K562 (cell line): ENCODE measurements around the gene JAKMIP1. TPM values are rescaled to one million over a fixed set of nuclear protein-coding genes. Genes with fewer than 3 reads are reported as not detected.

Experiments used
- ATAC-seq: fragments of 200-7000 bp; cut with Tn5 transposase; 3 replicates; pipeline ENCODE4 v1.9.1; 2020; ENCODE audit warnings: moderate library complexity
- BruUV-seq: library from RNA; stranded (reverse); fragments of 400-500 nt; replicated peaks from 2 replicates; lab custom pipeline; 2021; lab: Mats Ljungman, UMichigan
- CTCF ChIA-PET: fragments of 300-600 bp; formaldehyde crosslinking; extraction: SDS; loops from one replicate; lab custom pipeline; 2021; ENCODE audit warnings: low intra/inter-chr PET ratio; lab: Yijun Ruan, JAX
- POLR2A ChIA-PET: fragments of 300-600, 350-650 bp; sonication (Branson Sonifier 250); formaldehyde crosslinking; extraction: SDS; loops from one replicate; lab custom pipeline; 2021; ENCODE audit warnings: antibody characterized with exemption, inconsistent platforms; lab: Yijun Ruan, JAX
- DNase-seq, 4 experiments: peaks; one replicate each; pipeline versions ENCODE4 v3.0.0 to v3.0.0-alpha.2; 2011 to 2018; ENCODE audit warnings: low spot score in 3 of 4, mixed read lengths in 3 of 4; ENCODE audit errors: extremely low read depth in 1 of 4
- FAIRE-seq: peaks from 2 replicates; lab custom pipeline; 2011; peaks lifted over from hg19 to GRCh38; lab: Jason Lieb, UNC
- H2AFZ ChIP-seq: 2 replicates; pipeline ENCODE4 v1.6.0; 2011; ENCODE audit warnings: low read depth, low read length, control low read depth, inconsistent platforms
- H3K27ac ChIP-seq: fragments of 200-600 bp; 3 replicates; pipeline ENCODE4 v1.8.0; 2011; ENCODE audit warnings: low read depth, mild to moderate bottlenecking, control low read depth, inconsistent platforms, low read length, moderate library complexity, mixed read lengths; ENCODE audit errors: extremely low read depth
- H3K27me3 ChIP-seq, 2 experiments: fragments of 300-600 bp in 1 of 2; 2 replicates in 1 of 2; 3 replicates in 1 of 2; pipeline versions ENCODE4 v1.6.0 to v1.8.0; 2011; ENCODE audit warnings: inconsistent platforms in 2 of 2, low read length in 2 of 2, mild to moderate bottlenecking in 1 of 2, mixed read lengths in 1 of 2, moderate library complexity in 1 of 2; ENCODE audit not compliant: control insufficient read depth in 2 of 2, insufficient read depth in 2 of 2
- H3K36me3 ChIP-seq: fragments of 300-600 bp; 3 replicates; pipeline ENCODE4 v1.8.0; 2011; ENCODE audit warnings: mild to moderate bottlenecking, low read length, inconsistent platforms; ENCODE audit not compliant: control insufficient read depth, insufficient read depth
- H3K4me1 ChIP-seq, 2 experiments: fragments of 200-600 bp in 1 of 2; replicated peaks in 1 of 2; 2 replicates in 1 of 2; 3 replicates in 1 of 2; pipeline versions ENCODE4 v1.5.1 to v1.8.0; 2011; ENCODE audit warnings: inconsistent platforms in 2 of 2, low read length in 2 of 2, mild to moderate bottlenecking in 1 of 2, mixed read lengths in 1 of 2, moderate library complexity in 1 of 2; ENCODE audit not compliant: control insufficient read depth in 2 of 2, insufficient read depth in 2 of 2
- H3K4me2 ChIP-seq: 2 replicates; pipeline ENCODE4 v1.6.1; 2011; ENCODE audit warnings: low read length, control low read depth, inconsistent platforms, mixed read lengths; ENCODE audit not compliant: insufficient read depth
- H3K4me3 ChIP-seq: fragments of 200-600 bp; sonication (generic), shearing (Covaris generic); 2 replicates; pipeline ENCODE4 v1.5.1; 2016; ENCODE audit warnings: control low read depth, inconsistent platforms
- H3K79me2 ChIP-seq: fragments of 200-600 bp; 3 replicates; pipeline ENCODE4 v1.8.0; 2011; ENCODE audit warnings: low read length, inconsistent platforms; ENCODE audit not compliant: control insufficient read depth, insufficient read depth
- H3K9ac ChIP-seq, 2 experiments: 2 replicates each; pipeline versions ENCODE4 v1.6.0 to v1.6.1; 2011; ENCODE audit warnings: low read depth in 2 of 2, low read length in 2 of 2, control low read depth in 1 of 2, inconsistent platforms in 1 of 2, mild to moderate bottlenecking in 1 of 2, mixed read lengths in 1 of 2; ENCODE audit not compliant: insufficient read depth in 1 of 2
- H3K9me1 ChIP-seq: one replicate; pipeline ENCODE4 v1.6.0; 2011; ENCODE audit warnings: inconsistent platforms, mild to moderate bottlenecking, low read length, moderate library complexity; ENCODE audit not compliant: control insufficient read depth, insufficient read depth
- H3K9me3 ChIP-seq: replicated peaks from 2 replicates; pipeline ENCODE4 v1.5.1; 2011; ENCODE audit warnings: low read depth, low read length, inconsistent platforms; ENCODE audit not compliant: control insufficient read depth, insufficient read depth
- H4K20me1 ChIP-seq: replicated peaks from 2 replicates; pipeline ENCODE4 v1.6.1; 2011; ENCODE audit warnings: low read length, inconsistent platforms, mixed read lengths; ENCODE audit not compliant: control insufficient read depth, insufficient read depth
- ATF1 ChIP-seq, 2 experiments: fragments of 450-650 bp in 1 of 2; IDR thresholded peaks; 2 replicates each; pipeline ENCODE4 v1.6.1; 2016; ENCODE audit warnings: missing compliant biosample characterization in 1 of 2, missing genetic modification characterization in 1 of 2
- BRD4 ChIP-seq: fragments of 200-600 bp; sonication (generic); IDR thresholded peaks from 2 replicates; pipeline ENCODE4 v1.6.1; 2017; ENCODE audit warnings: inconsistent platforms
- CSDE1 ChIP-seq, 2 experiments: fragments of 450-650 bp; IDR thresholded peaks; 2 replicates each; pipeline ENCODE4 v1.6.1; 2016; ENCODE audit warnings: mild to moderate bottlenecking in 1 of 2
- DMBX1 ChIP-seq: fragments of 250-450 bp; sonication (Bioruptor Pico); IDR thresholded peaks from 2 replicates; pipeline ENCODE4 v1.8.0; 2022; ENCODE audit warnings: inconsistent platforms, mild to moderate bottlenecking, moderate library complexity, borderline replicate concordance
- HLTF ChIP-seq: fragments of 450-650 bp; IDR thresholded peaks from 2 replicates; pipeline ENCODE4 v1.6.1; 2016
- IRF9 ChIP-seq: fragments of 450-650 bp; IDR thresholded peaks from 2 replicates; pipeline ENCODE4 v1.6.1; 2016; ENCODE audit warnings: missing biosample characterization, missing genetic modification characterization
- L3MBTL2 ChIP-seq: fragments of 450-650 bp; IDR thresholded peaks from 2 replicates; pipeline ENCODE4 v1.6.1; 2016; ENCODE audit warnings: mild to moderate bottlenecking, moderate library complexity
- LARP7 ChIP-seq: fragments of 450-650 bp; IDR thresholded peaks from 2 replicates; pipeline ENCODE4 v1.6.1; 2016
- NR4A1 ChIP-seq, 2 experiments: fragments of 250-450 bp in 1 of 2; fragments of 450-650 bp in 1 of 2; sonication (Bioruptor Pico) in 1 of 2; IDR thresholded peaks; 2 replicates each; pipeline versions ENCODE4 v1.4.0 to v1.6.1; 2016 to 2020; ENCODE audit warnings: mild to moderate bottlenecking in 2 of 2, missing compliant biosample characterization in 1 of 2, missing genetic modification characterization in 1 of 2, moderate library complexity in 1 of 2
- PYGO2 ChIP-seq: fragments of 450-650 bp; IDR thresholded peaks from 2 replicates; pipeline ENCODE4 v1.6.1; 2016; ENCODE audit warnings: mild to moderate bottlenecking, missing genetic modification characterization, moderate library complexity, missing compliant biosample characterization
- RBBP5 ChIP-seq: fragments of 200-600 bp; sonication (generic); IDR thresholded peaks from 2 replicates; pipeline ENCODE4 v1.6.1; 2012; ENCODE audit warnings: borderline replicate concordance, mild to moderate bottlenecking, low read length, control low read depth, inconsistent platforms; ENCODE audit not compliant: insufficient read depth, poor library complexity, severe bottlenecking
- SUPT5H ChIP-seq: fragments of 450-650 bp; IDR thresholded peaks from 2 replicates; pipeline ENCODE4 v1.6.1; 2016
- TAF15 ChIP-seq: fragments of 200-400 bp; formaldehyde crosslinking; IDR thresholded peaks from 2 replicates; pipeline ENCODE4 v1.6.1; 2017; ENCODE audit warnings: mild to moderate bottlenecking, low read depth, low read length, moderate library complexity
- USF1 ChIP-seq: sonication (generic); formaldehyde crosslinking; IDR thresholded peaks from 2 replicates; pipeline ENCODE4 v1.9.0; 2022; ENCODE audit warnings: mild to moderate bottlenecking, missing genetic modification reagents
- ZNF655 ChIP-seq: fragments of 250-450 bp; sonication (Bioruptor Pico); IDR thresholded peaks from 2 replicates; pipeline ENCODE4 v1.5.0; 2021
- WGBS: fragments of 100-300 bp; shearing (Covaris generic); methylation state at CpG from one replicate; pipeline ENCODE4 v1.1.6; 2016; ENCODE audit warnings: low coverage, mixed read lengths; ENCODE audit not compliant: insufficient coverage; ENCODE audit errors: missing lambda C conversion rate; 5-methylcytosine and 5-hydroxymethylcytosine counted together
- in situ Hi-C: fragments of 300-500 bp; cut with MboI; formaldehyde crosslinking; loops from 4 replicates; pipeline ENCODE4 v1.15.0; 2018; ENCODE audit warnings: inconsistent platforms, mixed read lengths
- intact Hi-C: fragments of 100-400 bp; cut with micrococcal nuclease; formaldehyde crosslinking; loops from 2 replicates; pipeline ENCODE4 v1.14.2; 2022
- polyA plus RNA-seq, 8 experiments: library from polyadenylated mRNA; depleted of rRNA in 4 of 8; stranded (reverse) in 5 of 8; unstranded in 3 of 8; fragments of >200 nt; fragmentation: Nextera tagmentation in 2 of 8; fragmentation: Illumina TruSeq in 1 of 8; extraction: Ambion mirVana in 2 of 8; extraction: Trizol in 1 of 8; gene quantifications; 2 replicates each; pipeline versions ENCODE4 v1.2.1 to v1.2.3, GENCODE V29; 2011 to 2014; ENCODE audit warnings: inconsistent platforms in 1 of 8, missing spikeins in 1 of 8
- total RNA-seq, 7 experiments: library from RNA; depleted of rRNA in 6 of 7; stranded (reverse); fragments of >200 nt in 6 of 7; fragmentation: Illumina TruSeq in 2 of 7; extraction: Trizol in 2 of 7; gene quantifications; 2 replicates each; pipeline versions ENCODE4 v1.2.1 to v1.2.3, GENCODE V29; 2011 to 2021; ENCODE audit warnings: low replicate concordance in 1 of 7

JAKMIP1 gene
- total and polyA plus RNA-seq, 9 of the 15 experiments (the other 6 are each of a cell fraction or from before 2014, with no cell fraction given), result not detected

GRCh38 chr4:6183740-6184139 is 16.6 kb downstream of the JAKMIP1 start (continued):
- TF ChIP-seq HLTF (no peak), BRD4 (no peak), L3MBTL2 (no peak), TAF15 (no peak), RBBP5 (no peak)

- CTCF ChIA-PET, result no interaction called here
These were observed 17.7 kb downstream of the JAKMIP1 start for GRCh38 chr4:6182376-6183280.

More at GRCh38 chr4:6182376-6183280, 17.7 kb downstream of the JAKMIP1 start:
- FAIRE-seq (no peak), ATAC-seq (no peak), DNase-seq (no peak)
- Histone ChIP-seq H3K4me3 (no peak overlapping the region), H3K27me3 (no peaks in the 10 kb centered on the region; a peak in 1 of 5 replicates), H3K9me3 (no peaks in the 10 kb centered on the region), H3K9me1 (no peaks in the 10 kb centered on the region), H3K36me3 (no peaks in the 10 kb centered on the region), H3K27ac (no peak overlapping the region), H2AFZ (no peak overlapping the region), H4K20me1 (no peaks in the 10 kb centered on the region), H3K4me2 (no peak overlapping the region), H3K4me1 (no peaks in the 10 kb centered on the region), H3K9ac (no peak overlapping the region), H3K79me2 (no peaks in the 10 kb centered on the region)
- no TSS peak for BruUV-seq
- TF ChIP-seq CSDE1 (IDR thresholded peaks at IDR 0.05) (no peak), NR4A1 (CRISPR knock-in tag; IDR thresholded peaks at IDR 0.05) (no peak), NR4A1 (tag; IDR thresholded peaks at IDR 0.05) (no peak), SUPT5H (no peak), PYGO2 (tag) (no peak), ATF1 (CRISPR knock-in tag; IDR thresholded peaks at IDR 0.05) (no peak), ATF1 (tag; IDR thresholded peaks at IDR 0.05) (no peak), LARP7 (no peak), DMBX1 (CRISPR knock-in tag) (no peak), IRF9 (no peak), ZNF655 (CRISPR knock-in tag) (no peak), USF1 (CRISPR knock-in tag) (no peak)
- under 1% methylated on average over 12 of the region's 12 CpGs for WGBS
- intact Hi-C loops, result no loop called here
- in situ Hi-C loops, result no loop called here
- POLR2A ChIA-PET, result no interaction called here
